PC-3 (cell line): ENCODE results near the gene NUDT22. TPM values are rescaled to one million over a fixed set of nuclear protein-coding genes. Genes with fewer than 3 reads are reported as not detected.

Source experiments
- ATAC-seq: fragments of 200-7000 bp; cut with Tn5 transposase; 2 replicates; pipeline ENCODE4 v1.9.1; 2020; ENCODE audit warnings: mild to moderate bottlenecking, moderate library complexity
- BruUV-seq: library from RNA; stranded (reverse); fragments of 400-500 nt; replicated peaks from 2 replicates; lab custom pipeline; 2021; lab: Mats Ljungman, UMichigan
- CTCF ChIA-PET: fragments of 300-600 bp; sonication (Branson Sonifier 250); formaldehyde crosslinking; loops from one replicate; lab custom pipeline; 2022; ENCODE audit warnings: antibody characterized with exemption; lab: Charles Lee
- POLR2A ChIA-PET: fragments of 300-600 bp; sonication (Branson Sonifier 250); formaldehyde crosslinking; loops from one replicate; lab custom pipeline; 2022; ENCODE audit warnings: antibody characterized with exemption; ENCODE audit not compliant: unreplicated experiment; lab: Charles Lee
- DNase-seq: peaks from one replicate; pipeline ENCODE4 v3.0.0-alpha.2; 2015
- H2AFZ ChIP-seq: fragments of 300-600 bp; sonication (generic); 2 replicates; pipeline ENCODE4 v1.6.0; 2016; ENCODE audit warnings: antibody characterized with exemption, low read length
- H3F3A ChIP-seq: fragments of 300-600 bp; sonication (generic); one replicate; pipeline ENCODE4 v1.6.0; 2017; ENCODE audit warnings: antibody characterized with exemption, low read length, control low read depth, mild to moderate bottlenecking; ENCODE audit not compliant: unreplicated experiment
- H3K27ac ChIP-seq: fragments of 300-600 bp; sonication (generic); 2 replicates; pipeline ENCODE4 v1.5.1; 2016; ENCODE audit warnings: mild to moderate bottlenecking, low read length
- H3K27me3 ChIP-seq: fragments of 300-600 bp; sonication (generic); 2 replicates; pipeline ENCODE4 v1.6.1; 2016; ENCODE audit warnings: low read length, mixed read lengths
- H3K36me3 ChIP-seq: fragments of 300-600 bp; sonication (generic); 2 replicates; pipeline ENCODE4 v1.6.1; 2016; ENCODE audit warnings: low read depth, mixed run types, low read length, mixed read lengths
- H3K4me1 ChIP-seq: fragments of 300-600 bp; sonication (generic); 2 replicates; pipeline ENCODE4 v1.5.1; 2016; ENCODE audit warnings: low read length; ENCODE audit not compliant: insufficient read depth
- H3K4me2 ChIP-seq: fragments of 300-600 bp; sonication (generic); 2 replicates; pipeline ENCODE4 v1.6.0; 2016; ENCODE audit warnings: low read length
- H3K4me3 ChIP-seq: fragments of 300-600 bp; sonication (generic); 2 replicates; pipeline ENCODE4 v1.5.1; 2016; ENCODE audit warnings: mild to moderate bottlenecking, low read length, mixed read lengths
- H3K79me2 ChIP-seq: fragments of 300-600 bp; sonication (generic); 2 replicates; pipeline ENCODE4 v1.6.1; 2017; ENCODE audit warnings: low read length, mixed read lengths
- H3K9ac ChIP-seq: fragments of 300-600 bp; sonication (generic); 2 replicates; pipeline ENCODE4 v1.6.0; 2016; ENCODE audit warnings: mild to moderate bottlenecking, low read length
- H3K9me2 ChIP-seq: fragments of 300-600 bp; sonication (generic); replicated peaks from 2 replicates; pipeline ENCODE4 v1.6.1; 2016; ENCODE audit warnings: mixed run types, low read length, mixed read lengths
- H3K9me3 ChIP-seq: fragments of 300-600 bp; sonication (generic); 2 replicates; pipeline ENCODE4 v1.6.1; 2016; ENCODE audit warnings: low read length, mixed read lengths
- H4K20me1 ChIP-seq: fragments of 300-600 bp; sonication (generic); 2 replicates; pipeline ENCODE4 v1.6.1; 2016; ENCODE audit warnings: low read length, mixed read lengths
- CTCF ChIP-seq: fragments of 300-600 bp; sonication (generic); conservative IDR thresholded peaks from 2 replicates; pipeline ENCODE4 v1.5.1; 2017; ENCODE audit warnings: antibody characterized with exemption, low read depth, mild to moderate bottlenecking, low read length
- EZH2 ChIP-seq: fragments of 300-600 bp; sonication (generic); IDR thresholded peaks from one replicate; pipeline ENCODE4 v1.6.1; 2017; ENCODE audit warnings: antibody characterized with exemption, mild to moderate bottlenecking, low read length; ENCODE audit not compliant: unreplicated experiment
- EZH2phosphoT487 ChIP-seq: fragments of 300-600 bp; sonication (generic); IDR thresholded peaks from 2 replicates; pipeline ENCODE4 v1.6.1; 2018; ENCODE audit warnings: mild to moderate bottlenecking, antibody characterized with exemption, low read length, borderline replicate concordance
- intact Hi-C: fragments of 100-400 bp; cut with micrococcal nuclease; formaldehyde crosslinking; loops from 2 replicates; pipeline ENCODE4 v1.9.0; 2023
- total RNA-seq: library from RNA; depleted of rRNA; stranded (reverse); fragments of >200 nt; gene quantifications from 2 replicates; pipeline ENCODE4 v1.2.3, GENCODE V29; 2014

NUDT22 gene
- total RNA-seq, 1 experiment from 2014 or later: 98.3 TPM

GRCh38 chr11:64241491-64242374 lies 15.7 kb downstream of the NUDT22 start:
- Histone ChIP-seq H3K79me2 (peaks cover 48% of the 10 kb centered on the region), H3K9me2 (no peaks in the 10 kb centered on the region), H4K20me1 (peaks cover 8% of the 10 kb centered on the region; the same call in 1 of the 2 replicates), H3K9ac (peak overlapping the region; percentile 89), H3K36me3 (peaks cover 14% of the 10 kb centered on the region; the same call in 1 of the 2 replicates), H3K27ac (peak overlapping the region; percentile 63), H3K27me3 (no peaks in the 10 kb centered on the region), H3K9me3 (no peaks in the 10 kb centered on the region), H3K4me1 (peaks cover 66% of the 10 kb centered on the region), H3K4me2 (peak overlapping the region; percentile 94), H3K4me3 (peak overlapping the region; percentile 87), H2AFZ (peak overlapping the region; percentile 24; the same call in 1 of the 2 replicates), H3F3A (peaks cover 16% of the 10 kb centered on the region)
- intact Hi-C loops: loop anchor here (2.0 kb wide), 1 partner anchor 63 kb away; the partner anchor contains the start of gene ESRRA
- TSS peak; percentile 4 for BruUV-seq
- TF ChIP-seq EZH2 (no peak), EZH2phosphoT487 (no peak), CTCF (no peak)
- ChIA-PET CTCF (interaction anchor here (0.6 to 1.1 kb wide), 5 partner anchors 11 to 573 kb away, joined by 3 to 7 read pairs (median 4); partner anchors contain the start of gene CATSPERZ), POLR2A (interaction anchor here (0.6 to 1.0 kb wide), 6 partner anchors 27 to 506 kb away, joined by 3 to 9 read pairs (median 4); partner anchors contain the start of gene PRDX5)
- ATAC-seq (peak; percentile 6), DNase-seq (peak; percentile 56)

DNA sequence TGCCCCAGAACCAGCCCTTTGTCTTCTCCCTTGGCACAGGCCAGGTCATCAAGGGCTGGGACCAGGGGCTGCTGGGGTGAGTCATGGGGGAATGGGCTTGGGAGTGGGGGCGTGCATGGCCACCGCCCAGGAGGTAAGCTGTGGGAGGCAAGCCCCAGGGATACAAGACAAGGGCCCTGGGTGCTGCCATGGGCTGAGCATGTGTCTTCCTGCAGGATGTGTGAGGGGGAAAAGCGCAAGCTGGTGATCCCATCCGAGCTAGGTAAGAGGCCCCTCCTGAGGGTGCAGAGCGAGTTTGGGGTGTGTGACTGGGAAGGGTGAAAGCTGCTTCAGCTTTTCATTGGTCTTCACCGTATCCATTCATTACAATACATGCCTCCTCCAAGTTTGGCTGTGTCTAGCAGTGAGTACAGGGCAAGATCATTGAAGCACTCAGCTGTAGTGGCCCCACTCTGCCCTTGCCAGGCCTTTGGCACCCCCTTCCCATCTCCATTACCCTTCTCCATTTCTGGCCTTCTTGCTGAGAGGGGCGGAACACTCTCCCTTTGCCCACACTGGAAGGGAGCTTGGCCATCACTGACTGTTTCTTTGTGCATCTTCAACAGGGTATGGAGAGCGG lies 17.3 kb downstream of the NUDT22 start:
- Histone ChIP-seq H3F3A (peaks cover 14% of the 10 kb centered on the region), H3K4me3 (peak overlapping the region; percentile 87; the same call in 1 of the 2 replicates), H3K4me2 (peak overlapping the region; percentile 94), H3K36me3 (peaks cover 14% of the 10 kb centered on the region; the same call in 1 of the 2 replicates), H3K9ac (no peak overlapping the region), H3K4me1 (peaks cover 60% of the 10 kb centered on the region), H3K9me3 (no peaks in the 10 kb centered on the region), H3K27ac (no peak overlapping the region), H3K9me2 (no peaks in the 10 kb centered on the region), H2AFZ (no peak overlapping the region), H3K27me3 (no peaks in the 10 kb centered on the region), H4K20me1 (peaks cover 8% of the 10 kb centered on the region; the same call in 1 of the 2 replicates), H3K79me2 (peaks cover 48% of the 10 kb centered on the region)
- TF ChIP-seq CTCF (no peak), EZH2 (no peak), EZH2phosphoT487 (no peak)
- CTCF ChIA-PET: interaction anchor here (0.7 kb wide), 1 partner anchor 535 kb away, joined by 5 read pairs; the partner anchor contains the start of gene SF1
- POLR2A ChIA-PET: interaction anchor here (1.0 kb wide), 1 partner anchor 17 kb away, joined by 3 read pairs; no protein-coding TSS in a partner anchor
- BruUV-seq: no TSS peak
- ATAC-seq (no peak), DNase-seq (no peak)
- intact Hi-C loops: no loop called here
